Activated naive CD8-positive, alpha-beta T cell treated with anti-CD3 and anti-CD28 coated beads, Interleukin-2, amount 50 U/mL, for 24 hours (primary cell): ENCODE data around the gene GUCY2F.

Experiments used
- ATAC-seq: fragments of 150-1000 bp; cut with Tn5 transposase; one replicate; pipeline ENCODE4 v1.10.0; 2021
- DNase-seq: peaks from one replicate; pipeline ENCODE4 v3.0.0; 2021
- H3K27ac Mint-ChIP-seq: one replicate; pipeline ENCODE4 v1.8.0; 2021; ENCODE audit warnings: mild to moderate bottlenecking, mixed read lengths
- H3K27me3 Mint-ChIP-seq: one replicate; pipeline ENCODE4 v1.8.0; 2021; ENCODE audit warnings: mixed read lengths
- H3K36me3 Mint-ChIP-seq: one replicate; pipeline ENCODE4 v1.8.0; 2021; ENCODE audit warnings: low read depth, mixed read lengths
- H3K4me1 Mint-ChIP-seq: one replicate; pipeline ENCODE4 v1.8.0; 2021; ENCODE audit warnings: mixed read lengths
- H3K4me3 Mint-ChIP-seq: one replicate; pipeline ENCODE4 v1.8.0; 2021; ENCODE audit warnings: mild to moderate bottlenecking, moderate library complexity, mixed read lengths
- H3K9me3 Mint-ChIP-seq: one replicate; pipeline ENCODE4 v1.8.0; 2021; ENCODE audit warnings: mixed read lengths

GUCY2F gene

GRCh38 chrX:109343671-109344070 lies 138.2 kb downstream of the GUCY2F start:
- Mint-ChIP-seq H3K36me3 (no peaks in the 10 kb centered on the region), H3K27ac (no peak overlapping the region), H3K4me3 (no peak overlapping the region), H3K9me3 (no peaks in the 10 kb centered on the region), H3K27me3 (no peaks in the 10 kb centered on the region), H3K4me1 (no peaks in the 10 kb centered on the region)
- ATAC-seq (no peak), DNase-seq (no peak)

GRCh38 chrX:109336141-109336540 lies 145.7 kb downstream of the GUCY2F start:
- H3K27me3 Mint-ChIP-seq, result no peaks in the 10 kb centered on the region
- H3K4me1 Mint-ChIP-seq, result no peaks in the 10 kb centered on the region
- no peak overlapping the region for H3K4me3 Mint-ChIP-seq
- H3K36me3 Mint-ChIP-seq, result no peaks in the 10 kb centered on the region
- no peak for DNase-seq
- ATAC-seq, result no peak
- peaks cover 8% of the 10 kb centered on the region for H3K9me3 Mint-ChIP-seq
- no peak overlapping the region for H3K27ac Mint-ChIP-seq

- no peaks in the 10 kb centered on the region for H3K4me1 Mint-ChIP-seq
These were observed 154.6 kb downstream of the GUCY2F start for GRCh38 chrX:109327251-109327650.

More at GRCh38 chrX:109327251-109327650, 154.6 kb downstream of the GUCY2F start:
- ATAC-seq (no peak), DNase-seq (no peak)
- H3K27me3 Mint-ChIP-seq, result peaks cover 2% of the 10 kb centered on the region
- H3K27ac Mint-ChIP-seq, result no peak overlapping the region
- H3K9me3 Mint-ChIP-seq, result no peaks in the 10 kb centered on the region
- no peak overlapping the region for H3K4me3 Mint-ChIP-seq
- no peaks in the 10 kb centered on the region for H3K36me3 Mint-ChIP-seq
